Renal pelvis (tissue), 4 donors: ENCODE data around the gene ARMH3. TPM values are rescaled to one million over a fixed set of nuclear protein-coding genes. Genes with fewer than 3 reads are reported as not detected.

Experiments
- DNase-seq: peaks from one replicate; pipeline ENCODE4 v3.0.0-alpha.2; 2013
- polyA plus RNA-seq, 3 donors: library from polyadenylated mRNA; unstranded; fragments of 120-200 nt; gene quantifications; one replicate each; pipeline ENCODE4 v1.2.1, GENCODE V29; 2013; ENCODE audit not compliant: insufficient read length in 3 of 3

The ARMH3 gene
- polyA plus RNA-seq, 3 donors, result 16.6 to 20.0 (median 19.6) TPM

GRCh38 chr10:101941871-101942270, 114.1 kb downstream of the ARMH3 start:
- DNase-seq, result no peak

GRCh38 chr10:101940916-101941315, 115.1 kb downstream of the ARMH3 start:
- DNase-seq, result no peak

- no peak for DNase-seq
These were observed 116.2 kb downstream of the ARMH3 start for GRCh38 chr10:101939729-101940128.

- no peak for DNase-seq
These were observed 116.8 kb downstream of the ARMH3 start for GRCh38 chr10:101939008-101939648.

GRCh38 chr10:101938305-101939007, 117.5 kb downstream of the ARMH3 start:
- DNase-seq, result peak; percentile 57

GRCh38 chr10:101935431-101935830, 120.5 kb downstream of the ARMH3 start:
- no peak for DNase-seq

- DNase-seq, result no peak
These were observed 121.2 kb downstream of the ARMH3 start for GRCh38 chr10:101934686-101935305.

GRCh38 chr10:101933976-101934375, 122.0 kb downstream of the ARMH3 start:
- no peak for DNase-seq

GRCh38 chr10:101932183-101932582, 123.8 kb downstream of the ARMH3 start:
- no peak for DNase-seq

GRCh38 chr10:101925027-101925426, 130.9 kb downstream of the ARMH3 start:
- no peak for DNase-seq

GRCh38 chr10:101923256-101923655, 132.7 kb downstream of the ARMH3 start:
- no peak for DNase-seq

- no peak for DNase-seq
These were observed 133.1 kb downstream of the ARMH3 start for GRCh38 chr10:101922846-101923245.

GRCh38 chr10:101920546-101920945, 135.4 kb downstream of the ARMH3 start:
- no peak for DNase-seq

- DNase-seq, result no peak
These were observed 136.8 kb downstream of the ARMH3 start for GRCh38 chr10:101919026-101919770.

GRCh38 chr10:101912561-101913179, 143.3 kb downstream of the ARMH3 start:
- no peak for DNase-seq

- no peak for DNase-seq
These were observed 149.3 kb downstream of the ARMH3 start for GRCh38 chr10:101906586-101907183.

GRCh38 chr10:101905251-101905650, 150.7 kb downstream of the ARMH3 start:
- no peak for DNase-seq

- peak; percentile 17 for DNase-seq
These were observed 152.0 kb downstream of the ARMH3 start for GRCh38 chr10:101903827-101904550.

GRCh38 chr10:101902820-101903145, 153.2 kb downstream of the ARMH3 start:
- DNase-seq, result no peak

GRCh38 chr10:101902032-101902819, 153.7 kb downstream of the ARMH3 start:
- no peak for DNase-seq
